ENCODE results near the gene TMEM248. TPM values are rescaled to one million over a fixed set of nuclear protein-coding genes. Genes with fewer than 3 reads are reported as not detected.

Gene TMEM248
- total RNA-seq, 2 experiments from 2014 or later, result 80.0 to 91.4 TPM

DNA sequence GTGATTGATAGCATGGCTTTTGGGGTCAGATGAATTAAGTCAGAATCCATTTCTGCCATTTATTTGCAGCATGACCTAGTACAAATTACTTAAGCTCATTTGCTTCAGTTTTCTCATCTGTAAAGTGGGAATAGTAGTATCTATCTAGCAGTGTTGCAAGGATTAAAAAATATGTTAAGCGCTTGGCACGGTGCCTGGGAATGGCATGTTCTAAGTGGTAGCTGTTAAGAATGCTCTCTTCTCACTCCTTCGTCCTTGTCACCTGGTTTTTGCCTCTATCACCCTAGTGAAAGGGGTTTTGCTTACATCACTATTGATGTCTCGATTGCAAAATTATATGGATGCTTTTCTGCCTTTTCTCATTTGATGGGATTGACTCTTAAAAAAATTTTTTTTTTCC, 7.4 kb downstream of the TMEM248 start:
- Mint-ChIP-seq H3K9me3 (ENCODE audit: insufficient read depth) (no peaks in the 10 kb centered on the region), H3K4me3 (no peak overlapping the region), H3K27me3 (ENCODE audit: low read depth) (no peaks in the 10 kb centered on the region), H3K4me1 (ENCODE audit: low read depth) (peaks cover 32% of the 10 kb centered on the region), H3K27ac (no peak overlapping the region), H3K36me3 (ENCODE audit: low read depth) (peaks cover 43% of the 10 kb centered on the region)
- CTCF ChIA-PET, result no interaction called here
- DNase-seq (no peak), ATAC-seq (no peak)
- POLR2A ChIA-PET, result no interaction called here

GRCh38 chr7:66929165-66929564, 8.1 kb downstream of the TMEM248 start:
- ChIA-PET CTCF (no interaction called here), POLR2A (no interaction called here)
- no peaks in the 10 kb centered on the region for H3K27me3 Mint-ChIP-seq (ENCODE audit: low read depth)
- H3K27ac Mint-ChIP-seq, result no peak overlapping the region
- peaks cover 30% of the 10 kb centered on the region for H3K4me1 Mint-ChIP-seq (ENCODE audit: low read depth)
- DNase-seq (no peak), ATAC-seq (no peak)
- H3K4me3 Mint-ChIP-seq, result no peak overlapping the region
- no peaks in the 10 kb centered on the region for H3K9me3 Mint-ChIP-seq (ENCODE audit: insufficient read depth)
- peaks cover 41% of the 10 kb centered on the region for H3K36me3 Mint-ChIP-seq (ENCODE audit: low read depth)

GRCh38 chr7:66929935-66930334, 8.9 kb downstream of the TMEM248 start:
- no peak overlapping the region for H3K27ac Mint-ChIP-seq
- H3K36me3 Mint-ChIP-seq (ENCODE audit: low read depth), result peaks cover 44% of the 10 kb centered on the region

GRCh38 chr7:66930341-66930740, 9.3 kb downstream of the TMEM248 start:
- Mint-ChIP-seq H3K36me3 (ENCODE audit: low read depth) (peaks cover 40% of the 10 kb centered on the region), H3K27ac (peak overlapping the region; percentile 26), H3K9me3 (ENCODE audit: insufficient read depth) (no peaks in the 10 kb centered on the region), H3K27me3 (ENCODE audit: low read depth) (no peaks in the 10 kb centered on the region), H3K4me3 (no peak overlapping the region), H3K4me1 (ENCODE audit: low read depth) (peaks cover 28% of the 10 kb centered on the region)
- DNase-seq (no peak), ATAC-seq (no peak)
- ChIA-PET CTCF (no interaction called here), POLR2A (interaction anchor here (0.6 to 0.9 kb wide), 3 partner anchors 9 to 321 kb away, joined by 3 read pairs; no protein-coding TSS in a partner anchor)

More at GRCh38 chr7:66929935-66930334, 8.9 kb downstream of the TMEM248 start:
- Mint-ChIP-seq H3K4me1 (ENCODE audit: low read depth) (peaks cover 30% of the 10 kb centered on the region), H3K27me3 (ENCODE audit: low read depth) (no peaks in the 10 kb centered on the region), H3K9me3 (ENCODE audit: insufficient read depth) (no peaks in the 10 kb centered on the region), H3K4me3 (no peak overlapping the region)
- no peak for DNase-seq
- no peak for ATAC-seq
- ChIA-PET CTCF (no interaction called here), POLR2A (interaction anchor here (0.8 to 0.9 kb wide), 2 partner anchors 9 to 34 kb away, joined by 3 read pairs; no protein-coding TSS in a partner anchor)

DNA sequence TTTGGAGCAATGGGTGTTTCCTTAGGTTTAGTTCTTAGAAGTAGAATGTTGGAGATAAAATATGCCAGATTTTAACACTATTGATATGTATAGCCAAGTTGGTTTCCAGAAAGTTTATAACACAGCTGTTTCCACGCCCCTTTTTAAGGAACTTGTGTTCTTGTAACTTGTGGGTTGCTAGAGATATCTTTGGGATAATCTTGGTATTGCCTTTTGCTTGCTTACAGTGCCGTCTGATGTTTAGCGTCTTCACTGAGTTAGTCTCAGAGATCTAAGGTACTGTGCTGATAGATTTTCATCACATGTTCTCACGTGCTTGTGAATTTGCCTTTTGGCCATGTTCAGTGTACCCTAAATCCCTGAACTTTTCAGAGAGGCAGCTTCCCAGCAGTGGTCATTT, 12.4 kb downstream of the TMEM248 start:
- ATAC-seq (no peak), DNase-seq (no peak)
- Mint-ChIP-seq H3K27me3 (ENCODE audit: low read depth) (no peaks in the 10 kb centered on the region), H3K27ac (no peak overlapping the region), H3K9me3 (ENCODE audit: insufficient read depth) (no peaks in the 10 kb centered on the region), H3K36me3 (ENCODE audit: low read depth) (peaks cover 42% of the 10 kb centered on the region), H3K4me1 (ENCODE audit: low read depth) (peaks cover 41% of the 10 kb centered on the region), H3K4me3 (no peak overlapping the region)
- POLR2A ChIA-PET, result interaction anchor here (0.9 kb wide), 1 partner anchor 11 kb away, joined by 3 read pairs; no protein-coding TSS in a partner anchor
- CTCF ChIA-PET, result no interaction called here

DNA sequence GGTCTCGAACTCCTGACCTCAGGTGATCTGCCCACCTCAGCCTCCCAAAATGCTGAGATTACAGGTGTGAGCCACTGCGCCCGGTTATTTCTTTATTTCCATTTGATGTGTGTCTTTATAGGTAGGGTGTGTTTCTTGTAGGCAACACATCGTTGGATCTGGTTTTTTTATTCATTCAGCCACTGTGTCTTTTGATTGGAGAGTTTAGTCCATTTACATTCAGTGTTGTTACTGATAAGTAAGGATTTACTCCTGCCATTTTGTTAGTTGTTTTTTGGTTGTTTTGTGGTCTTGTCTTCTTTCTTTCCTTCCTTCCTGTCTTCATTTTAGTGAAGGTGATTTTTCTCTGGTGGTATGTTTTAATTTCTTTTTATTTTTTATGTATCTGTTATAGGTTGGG, 16.9 kb downstream of the TMEM248 start:
- H3K4me1 Mint-ChIP-seq (ENCODE audit: low read depth), result peaks cover 29% of the 10 kb centered on the region
- no peak overlapping the region for H3K27ac Mint-ChIP-seq
- H3K27me3 Mint-ChIP-seq (ENCODE audit: low read depth), result no peaks in the 10 kb centered on the region
- no peak for DNase-seq
- no peak overlapping the region for H3K4me3 Mint-ChIP-seq
- ATAC-seq, result no peak
- H3K9me3 Mint-ChIP-seq (ENCODE audit: insufficient read depth), result no peaks in the 10 kb centered on the region
- POLR2A ChIA-PET, result no interaction called here
- H3K36me3 Mint-ChIP-seq (ENCODE audit: low read depth), result peaks cover 43% of the 10 kb centered on the region
- CTCF ChIA-PET, result no interaction called here

- peaks cover 23% of the 10 kb centered on the region for H3K4me1 Mint-ChIP-seq (ENCODE audit: low read depth)
- DNase-seq (no peak), ATAC-seq (no peak)
- CTCF ChIA-PET, result no interaction called here
- H3K27me3 Mint-ChIP-seq (ENCODE audit: low read depth), result no peaks in the 10 kb centered on the region
- no peak overlapping the region for H3K27ac Mint-ChIP-seq
- no peak overlapping the region for H3K4me3 Mint-ChIP-seq
- peaks cover 48% of the 10 kb centered on the region for H3K36me3 Mint-ChIP-seq (ENCODE audit: low read depth)
- H3K9me3 Mint-ChIP-seq (ENCODE audit: insufficient read depth), result no peaks in the 10 kb centered on the region
- POLR2A ChIA-PET, result no interaction called here
These were observed 18.3 kb downstream of the TMEM248 start for GRCh38 chr7:66939325-66939724.

DNA sequence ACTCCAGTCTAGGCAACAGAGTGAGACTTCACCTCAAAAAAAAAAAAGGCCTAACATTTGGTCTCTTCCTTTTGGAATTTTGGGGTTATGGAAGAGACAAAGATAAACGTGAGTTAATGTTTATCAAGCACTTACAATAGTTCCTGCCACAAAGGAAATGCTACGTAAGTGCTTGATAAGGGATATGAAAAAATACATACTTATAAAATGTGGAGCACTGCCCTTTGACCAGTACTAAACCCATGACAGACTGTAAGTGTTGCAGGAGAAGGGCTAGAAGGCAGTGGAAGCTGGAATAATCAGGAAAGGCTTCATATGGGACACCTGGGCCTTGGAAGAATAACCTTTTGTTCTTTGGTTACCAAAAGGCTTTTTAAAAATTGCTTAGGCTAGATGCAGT, 25.5 kb downstream of the TMEM248 start:
- peaks cover 51% of the 10 kb centered on the region for H3K36me3 Mint-ChIP-seq (ENCODE audit: low read depth)
- ChIA-PET CTCF (no interaction called here), POLR2A (no interaction called here)

DNA sequence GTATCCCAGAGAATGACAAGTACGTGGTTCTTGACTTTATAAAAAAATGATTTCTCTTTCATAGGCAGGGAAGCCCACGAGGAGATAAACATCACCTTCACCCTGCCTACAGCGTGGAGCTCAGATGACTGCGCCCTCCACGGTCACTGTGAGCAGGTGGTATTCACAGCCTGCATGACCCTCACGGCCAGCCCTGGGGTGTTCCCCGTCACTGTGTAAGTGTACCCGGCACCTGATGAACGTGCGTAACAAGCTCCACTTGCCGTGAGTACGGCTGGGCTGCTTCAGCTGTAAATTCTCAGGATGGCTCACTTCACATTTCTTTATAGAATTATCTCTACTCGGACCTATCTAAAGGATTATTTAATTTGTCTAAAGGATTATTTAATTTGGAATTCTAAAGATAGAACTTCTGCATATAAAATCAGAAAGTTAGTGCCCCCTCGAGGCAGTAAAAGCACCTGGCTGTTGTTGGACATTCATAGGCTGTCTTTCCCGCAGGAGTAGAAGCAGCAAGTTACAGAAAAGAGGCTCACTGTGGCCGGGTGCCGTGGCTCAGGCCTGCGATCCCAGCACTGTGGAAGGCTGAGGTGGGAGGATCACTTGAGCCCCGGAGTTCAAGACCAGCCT, 27.6 kb downstream of the TMEM248 start:
- H3K27me3 Mint-ChIP-seq (ENCODE audit: low read depth), result no peaks in the 10 kb centered on the region
- peaks cover 49% of the 10 kb centered on the region for H3K36me3 Mint-ChIP-seq (ENCODE audit: low read depth)
- H3K4me3 Mint-ChIP-seq, result no peak overlapping the region
- no peaks in the 10 kb centered on the region for H3K4me1 Mint-ChIP-seq (ENCODE audit: low read depth)
- POLR2A ChIA-PET, result interaction anchor here (0.6 kb wide), 1 partner anchor 110 kb away, joined by 3 read pairs; no protein-coding TSS in a partner anchor
- no peak for DNase-seq
- no peak for ATAC-seq
- no peak overlapping the region for H3K27ac Mint-ChIP-seq
- CTCF ChIA-PET, result no interaction called here
- no peaks in the 10 kb centered on the region for H3K9me3 Mint-ChIP-seq (ENCODE audit: insufficient read depth)

More for the DNA sequence above, 25.5 kb downstream of the TMEM248 start:
- Mint-ChIP-seq H3K4me3 (no peak overlapping the region), H3K9me3 (ENCODE audit: insufficient read depth) (no peaks in the 10 kb centered on the region), H3K27me3 (ENCODE audit: low read depth) (no peaks in the 10 kb centered on the region), H3K4me1 (ENCODE audit: low read depth) (no peaks in the 10 kb centered on the region), H3K27ac (no peak overlapping the region)
- no peak for DNase-seq
- no peak for ATAC-seq

GRCh38 chr7:66950311-66950710, 29.3 kb downstream of the TMEM248 start:
- Mint-ChIP-seq H3K4me3 (no peak overlapping the region), H3K9me3 (ENCODE audit: insufficient read depth) (no peaks in the 10 kb centered on the region), H3K36me3 (ENCODE audit: low read depth) (peaks cover 45% of the 10 kb centered on the region), H3K27me3 (ENCODE audit: low read depth) (no peaks in the 10 kb centered on the region), H3K27ac (no peak overlapping the region), H3K4me1 (ENCODE audit: low read depth) (no peaks in the 10 kb centered on the region)
- ATAC-seq, result no peak
- POLR2A ChIA-PET, result no interaction called here
- DNase-seq, result no peak
- CTCF ChIA-PET, result no interaction called here

GRCh38 chr7:66950763-66951162, 29.7 kb downstream of the TMEM248 start:
- peaks cover 44% of the 10 kb centered on the region for H3K36me3 Mint-ChIP-seq (ENCODE audit: low read depth)
- H3K4me1 Mint-ChIP-seq (ENCODE audit: low read depth), result no peaks in the 10 kb centered on the region
- H3K9me3 Mint-ChIP-seq (ENCODE audit: insufficient read depth), result no peaks in the 10 kb centered on the region
- CTCF ChIA-PET, result no interaction called here
- H3K4me3 Mint-ChIP-seq, result no peak overlapping the region
- no peak overlapping the region for H3K27ac Mint-ChIP-seq
- POLR2A ChIA-PET, result no interaction called here
- H3K27me3 Mint-ChIP-seq (ENCODE audit: low read depth), result no peaks in the 10 kb centered on the region
- ATAC-seq, result no peak
- no peak for DNase-seq

- ChIA-PET POLR2A (no interaction called here), CTCF (no interaction called here)
- H3K36me3 Mint-ChIP-seq (ENCODE audit: low read depth), result peaks cover 54% of the 10 kb centered on the region
- ATAC-seq (no peak), DNase-seq (no peak)
- no peaks in the 10 kb centered on the region for H3K9me3 Mint-ChIP-seq (ENCODE audit: insufficient read depth)
- no peaks in the 10 kb centered on the region for H3K4me1 Mint-ChIP-seq (ENCODE audit: low read depth)
- no peak overlapping the region for H3K4me3 Mint-ChIP-seq
- H3K27me3 Mint-ChIP-seq (ENCODE audit: low read depth), result no peaks in the 10 kb centered on the region
- no peak overlapping the region for H3K27ac Mint-ChIP-seq
These were observed 31.5 kb downstream of the TMEM248 start for GRCh38 chr7:66952343-66953043.
